ENCODE results near the gene GIPC3.

- no peak for TF ChIP-seq ZNF274 (IDR thresholded peaks at IDR 0.05; ENCODE audit: low read depth, low read length)
- no peak for TF ChIP-seq YY1 (IDR thresholded peaks at IDR 0.05; ENCODE audit: insufficient read depth, insufficient read length)
- no peak for TF ChIP-seq SUZ12 (IDR thresholded peaks at IDR 0.05; ENCODE audit: extremely low read depth, insufficient read depth, insufficient read length)
Measured at GRCh38 chr19:3615524-3616135, 30.4 kb downstream of the GIPC3 start.
